ENCODE data around the gene HSH2D. TPM values are rescaled to one million over a fixed set of nuclear protein-coding genes. Genes with fewer than 3 reads are reported as not detected.

HSH2D gene
- total and polyA plus RNA-seq, 9 of the 15 experiments (the other 6 are each of a cell fraction or from before 2014, with no cell fraction given), result 0.03 to 1.1 (median 0.35) TPM; not detected in 1

- TF ChIP-seq RBFOX2 (IDR thresholded peaks at IDR 0.05; ENCODE audit: low read depth, low read length) (peak; percentile 88), CREB1 (IDR thresholded peaks at IDR 0.05) (no peak), CREB1 (CRISPR knock-in tag; IDR thresholded peaks at IDR 0.05) (no peak), MTA3 (IDR thresholded peaks at IDR 0.05; ENCODE audit: borderline replicate concordance) (no peak; the same call in 1 of the 2 replicates), NUFIP1 (IDR thresholded peaks at IDR 0.05; ENCODE audit: partially characterized antibody) (no peak), REST (IDR thresholded peaks at IDR 0.05; ENCODE audit: borderline replicate concordance) (peak; percentile 44; the same call in 1 of the 2 replicates), REST (CRISPR knock-in tag; IDR thresholded peaks at IDR 0.05; ENCODE audit: low read depth) (no peak), TAF1 (IDR thresholded peaks at IDR 0.05; ENCODE audit: control insufficient read depth, extremely low read depth, insufficient read depth, low read length, severe bottlenecking) (no peak), ZBTB49 (CRISPR knock-in tag; IDR thresholded peaks at IDR 0.05; ENCODE audit: borderline replicate concordance) (no peak), HDGF (IDR thresholded peaks at IDR 0.05) (no peak), PML (IDR thresholded peaks at IDR 0.05; ENCODE audit: low read length) (no peak), CBX2 (IDR thresholded peaks at IDR 0.05; ENCODE audit: insufficient read depth, low read length, poor library complexity, severe bottlenecking) (no peak), PHF20 (IDR thresholded peaks at IDR 0.05; ENCODE audit: partially characterized antibody) (peak; percentile 59), MEF2A (IDR thresholded peaks at IDR 0.05; ENCODE audit: control insufficient read depth, low read depth, low read length) (no peak), SMAD4 (CRISPR knock-in tag; conservative IDR thresholded peaks at IDR 0.05) (peak; percentile 65; the same call in 1 of the 2 replicates), ZFPM2 (CRISPR knock-in tag; IDR thresholded peaks at IDR 0.05) (no peak), HDAC2 (IDR thresholded peaks at IDR 0.05) (peak; percentile 94; the same call in 1 of the 2 replicates), ZNF436 (CRISPR knock-in tag; IDR thresholded peaks at IDR 0.05) (no peak), ZKSCAN8 (CRISPR knock-in tag; IDR thresholded peaks at IDR 0.05) (no peak)
Observed at GRCh38 chr19:16197622-16198369, 54.3 kb downstream of the HSH2D start, which contains the start of gene AP1M1 (continued).

Data from K562 (cell line).